Right renal cortex interstitium (tissue), 3 donors: ENCODE results near the gene HEPACAM. TPM values are rescaled to one million over a fixed set of nuclear protein-coding genes. Genes with fewer than 3 reads are reported as not detected.
"Not testable (repeated sequence)": the region's sequence is repeated elsewhere in the genome, so short reads cannot be mapped to it uniquely, and the experiment has no call there.

Source experiments
- DNase-seq, 3 donors: peaks; one replicate each; pipeline ENCODE4 v3.0.0-alpha.2; 2013; ENCODE audit warnings: low read depth in 3 of 3, low spot score in 2 of 3
- polyA plus RNA-seq, 3 donors: library from polyadenylated mRNA; unstranded; fragments of 120-200 nt; gene quantifications; one replicate each; pipeline ENCODE4 v1.2.1, GENCODE V29; 2013; ENCODE audit not compliant: insufficient read length in 3 of 3

HEPACAM gene
- 1 to 10 TPM; 1.8 to 2.3 (median 2.3) TPM for polyA plus RNA-seq

DNA sequence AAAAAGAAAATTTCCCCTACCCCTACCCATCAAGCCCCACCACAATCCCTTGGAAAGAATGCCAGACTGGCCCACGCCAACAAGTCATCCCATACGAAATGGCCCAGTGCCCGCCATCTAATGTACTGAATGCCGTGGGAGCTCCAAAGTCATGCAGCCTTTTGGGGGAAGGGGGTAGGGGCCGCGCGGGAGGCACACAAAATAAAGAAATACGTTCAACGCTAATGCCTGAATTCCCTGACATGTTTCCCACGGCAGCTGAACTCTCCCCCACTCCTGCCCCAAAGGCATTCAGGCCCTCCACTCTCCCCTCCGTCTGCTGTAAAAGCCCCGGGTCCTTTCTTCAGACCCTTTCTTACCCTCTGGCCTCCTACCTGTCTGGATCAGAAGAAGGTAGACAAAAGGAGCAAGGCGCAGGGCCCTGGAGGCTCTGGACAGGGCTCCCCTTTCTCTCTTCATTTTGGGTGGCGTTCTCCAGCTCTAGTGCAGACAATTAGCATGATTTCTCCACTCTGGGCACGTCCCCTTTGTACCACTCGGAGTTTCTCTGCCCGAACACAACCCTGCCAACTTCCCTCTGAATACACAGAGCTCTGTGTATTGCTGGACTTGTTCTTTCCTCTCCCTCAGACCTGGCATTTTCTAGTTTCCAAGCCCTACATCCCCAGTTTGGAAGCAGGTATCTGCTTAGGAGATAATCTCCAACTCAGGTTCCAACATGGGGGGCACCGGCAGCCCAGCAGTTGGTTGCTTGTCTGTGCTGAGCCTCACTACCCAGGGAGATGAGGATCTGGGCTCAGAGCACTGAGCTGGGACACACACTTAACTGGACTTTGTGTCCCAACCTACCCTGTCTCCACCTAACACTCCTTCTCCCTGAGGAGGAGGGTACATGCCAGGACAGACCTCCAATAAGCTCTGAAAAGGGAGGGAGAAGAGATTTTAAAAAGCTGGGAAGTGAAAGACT is at the start of gene HEPACAM:
Gene HEPACAM (minus strand): TSS at position 500 of the 967 bp plus-strand sequence. CDS start 41 bp downstream, at position 459.
- no peak for DNase-seq

- no peak for DNase-seq
These were observed 48.6 kb upstream of the HEPACAM start for GRCh38 chr11:124984512-124984854.

- no peak for DNase-seq
These were observed 48.0 kb upstream of the HEPACAM start for GRCh38 chr11:124983674-124984511.

- no peak for DNase-seq
These were observed 46.2 kb upstream of the HEPACAM start for GRCh38 chr11:124982043-124982442.

- no peak for DNase-seq
These were observed 42.5 kb upstream of the HEPACAM start for GRCh38 chr11:124978316-124978715.

DNA sequence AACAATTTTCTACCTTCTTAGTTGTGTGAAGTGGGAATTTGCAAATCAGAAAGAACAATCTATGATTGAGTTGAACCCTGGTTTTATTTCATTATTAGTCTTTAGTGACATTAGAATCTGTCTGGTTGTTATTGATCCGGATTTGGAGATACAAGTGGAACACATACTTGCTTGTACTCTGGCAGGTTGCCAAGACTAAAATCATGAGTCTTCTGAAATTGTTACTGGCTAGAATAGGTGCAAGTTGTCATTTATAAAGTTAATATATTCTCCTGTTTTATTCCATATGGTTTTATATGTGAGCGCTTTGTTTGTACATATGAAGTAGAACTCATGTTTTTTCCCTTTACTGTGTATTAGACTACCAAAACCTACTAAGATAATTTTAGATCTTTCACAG is 41.2 kb upstream of the HEPACAM start:
- no peak for DNase-seq

DNA sequence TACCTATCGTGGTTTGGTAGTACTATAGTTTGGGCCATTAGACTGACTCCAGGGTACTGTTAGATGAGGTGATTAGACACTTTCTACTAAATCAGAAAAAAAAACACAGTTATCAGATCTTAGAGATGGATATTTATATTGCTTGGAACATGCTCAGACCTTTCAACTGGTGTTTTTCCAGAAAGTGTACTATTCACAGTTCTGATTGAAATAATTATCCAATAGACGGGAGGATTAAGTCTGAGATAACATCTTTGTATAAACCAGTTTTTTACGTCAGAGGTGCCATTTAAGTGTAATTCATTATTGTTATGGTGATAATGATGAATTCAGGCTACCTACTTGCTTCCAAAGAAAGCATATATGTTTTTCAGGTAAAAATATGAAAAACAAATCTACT is 40.7 kb upstream of the HEPACAM start:
- DNase-seq: no peak

- DNase-seq: no peak
These were observed 36.0 kb upstream of the HEPACAM start for GRCh38 chr11:124971810-124972209.

DNA sequence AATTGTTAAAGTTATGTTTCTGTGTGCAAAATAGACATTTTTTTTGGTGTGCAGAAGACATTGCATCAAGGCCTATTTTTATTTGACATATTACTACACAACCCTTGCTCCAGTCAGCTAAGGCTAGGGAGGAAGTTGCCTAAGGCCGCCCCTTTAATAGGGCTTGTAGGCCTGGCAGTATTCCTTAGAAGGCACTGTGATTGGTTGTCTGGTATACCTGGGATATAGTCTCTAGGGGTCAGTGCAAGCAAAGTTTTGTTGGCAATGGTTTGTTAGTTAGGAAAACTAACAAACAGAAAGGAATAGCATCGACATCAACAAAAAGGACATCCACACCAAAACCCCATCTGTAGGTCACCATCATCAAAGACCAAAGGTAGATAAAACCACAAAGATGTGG is 35.1 kb upstream of the HEPACAM start:
- no peak for DNase-seq

DNA sequence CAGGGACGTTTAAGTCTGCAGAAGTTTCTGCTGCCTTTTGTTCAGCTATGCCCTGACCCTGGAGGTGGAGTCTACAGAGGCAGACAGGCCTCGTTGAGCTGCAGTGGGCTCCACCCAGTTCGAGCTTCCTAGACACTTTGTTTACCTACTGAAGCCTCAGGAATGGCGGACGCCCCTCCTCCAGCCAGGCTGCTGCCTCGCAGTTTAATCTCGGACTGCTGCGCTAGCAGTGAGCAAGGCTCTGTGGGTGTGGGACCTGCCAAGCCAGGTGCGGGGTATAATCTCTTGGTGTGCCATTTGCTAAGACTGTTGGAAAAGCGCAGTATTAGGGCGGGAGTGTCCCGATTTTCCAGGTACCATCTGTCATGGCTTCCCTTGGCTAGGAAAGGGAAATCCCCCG is 32.4 kb upstream of the HEPACAM start:
- DNase-seq: not testable (repeated sequence)

GRCh38 chr11:124961972-124962609 is 26.2 kb upstream of the HEPACAM start:
- DNase-seq: peak; percentile 40 to 59 (median 56)

- DNase-seq: no peak
These were observed 19.2 kb upstream of the HEPACAM start for GRCh38 chr11:124955035-124955434.

DNA sequence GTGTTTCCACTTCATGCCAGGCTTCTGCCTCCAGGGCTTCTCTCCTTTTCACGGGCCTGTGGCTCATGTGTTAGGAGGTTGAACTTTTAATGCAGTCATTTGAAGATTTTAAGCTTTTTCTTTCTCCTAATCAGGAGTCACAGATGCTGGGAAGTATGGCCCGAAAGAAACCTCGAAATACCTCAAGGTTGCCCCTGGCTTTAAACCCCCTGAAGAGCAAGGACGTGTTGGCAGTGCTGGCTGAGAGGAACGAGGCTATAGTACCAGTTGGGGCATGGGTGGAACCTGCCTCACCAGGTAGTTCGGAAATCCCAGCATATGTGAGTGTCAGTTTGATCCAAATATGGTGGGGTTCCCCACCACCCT is 18.7 kb upstream of the HEPACAM start:
- DNase-seq: no peak

GRCh38 chr11:124953753-124954589 is 18.1 kb upstream of the HEPACAM start, which contains the start of gene CCDC15:
Gene CCDC15 (plus strand): TSS chr11:124954202. CDS start chr11:124954733, 531 bp downstream.
- DNase-seq: peak; percentile 89 to 97 (median 96)

GRCh38 chr11:124951341-124951740 is 15.5 kb upstream of the HEPACAM start:
- no peak for DNase-seq

GRCh38 chr11:124950601-124951330 is 14.9 kb upstream of the HEPACAM start:
- DNase-seq: no peak

- DNase-seq: no peak
These were observed 10.9 kb upstream of the HEPACAM start for GRCh38 chr11:124946735-124947141.

- DNase-seq: no peak
These were observed 10.0 kb upstream of the HEPACAM start for GRCh38 chr11:124945826-124946225.

- no peak for DNase-seq
These were observed 8.7 kb upstream of the HEPACAM start for GRCh38 chr11:124944565-124944964.
